ENCODE measurements around the gene RPS6KA1. TPM values are rescaled to one million over a fixed set of nuclear protein-coding genes. Genes with fewer than 3 reads are reported as not detected.

RPS6KA1 gene
- total RNA-seq, 4 donors from 2014 or later: 5.3 to 85.5 (median 13.9) TPM

DNA sequence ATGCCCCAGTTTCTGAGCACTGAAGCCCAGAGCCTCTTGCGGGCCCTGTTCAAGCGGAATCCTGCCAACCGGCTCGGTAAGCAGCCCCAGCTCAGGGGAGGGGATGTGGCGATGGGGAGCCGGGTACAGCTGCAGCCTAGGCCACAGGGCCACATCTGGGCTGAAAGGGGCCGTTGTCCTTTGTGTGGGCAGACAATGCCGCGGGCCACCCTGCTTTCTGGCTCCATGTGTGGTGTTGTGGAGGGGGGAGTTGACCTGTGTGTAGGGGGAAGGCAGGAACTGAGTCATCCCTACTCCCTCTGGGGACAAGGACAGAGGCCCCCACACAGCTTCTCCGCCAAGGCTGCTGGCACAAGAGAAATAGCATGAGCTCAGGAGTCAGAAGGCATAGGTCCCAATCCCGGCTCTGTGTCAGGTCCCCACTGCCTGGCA is 26.0 kb downstream of the RPS6KA1 start:
- TF ChIP-seq, protein P1, sequence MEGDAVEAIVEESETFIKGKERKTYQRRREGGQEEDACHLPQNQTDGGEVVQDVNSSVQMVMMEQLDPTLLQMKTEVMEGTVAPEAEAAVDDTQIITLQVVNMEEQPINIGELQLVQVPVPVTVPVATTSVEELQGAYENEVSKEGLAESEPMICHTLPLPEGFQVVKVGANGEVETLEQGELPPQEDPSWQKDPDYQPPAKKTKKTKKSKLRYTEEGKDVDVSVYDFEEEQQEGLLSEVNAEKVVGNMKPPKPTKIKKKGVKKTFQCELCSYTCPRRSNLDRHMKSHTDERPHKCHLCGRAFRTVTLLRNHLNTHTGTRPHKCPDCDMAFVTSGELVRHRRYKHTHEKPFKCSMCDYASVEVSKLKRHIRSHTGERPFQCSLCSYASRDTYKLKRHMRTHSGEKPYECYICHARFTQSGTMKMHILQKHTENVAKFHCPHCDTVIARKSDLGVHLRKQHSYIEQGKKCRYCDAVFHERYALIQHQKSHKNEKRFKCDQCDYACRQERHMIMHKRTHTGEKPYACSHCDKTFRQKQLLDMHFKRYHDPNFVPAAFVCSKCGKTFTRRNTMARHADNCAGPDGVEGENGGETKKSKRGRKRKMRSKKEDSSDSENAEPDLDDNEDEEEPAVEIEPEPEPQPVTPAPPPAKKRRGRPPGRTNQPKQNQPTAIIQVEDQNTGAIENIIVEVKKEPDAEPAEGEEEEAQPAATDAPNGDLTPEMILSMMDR (IDR thresholded peaks at IDR 0.05; ENCODE audit: low read depth): no peak

- TF ChIP-seq, protein P1 (IDR thresholded peaks at IDR 0.05; ENCODE audit: low read depth): no peak
Measured at GRCh38 chr1:26556111-26556510, 26.6 kb downstream of the RPS6KA1 start.

DNA sequence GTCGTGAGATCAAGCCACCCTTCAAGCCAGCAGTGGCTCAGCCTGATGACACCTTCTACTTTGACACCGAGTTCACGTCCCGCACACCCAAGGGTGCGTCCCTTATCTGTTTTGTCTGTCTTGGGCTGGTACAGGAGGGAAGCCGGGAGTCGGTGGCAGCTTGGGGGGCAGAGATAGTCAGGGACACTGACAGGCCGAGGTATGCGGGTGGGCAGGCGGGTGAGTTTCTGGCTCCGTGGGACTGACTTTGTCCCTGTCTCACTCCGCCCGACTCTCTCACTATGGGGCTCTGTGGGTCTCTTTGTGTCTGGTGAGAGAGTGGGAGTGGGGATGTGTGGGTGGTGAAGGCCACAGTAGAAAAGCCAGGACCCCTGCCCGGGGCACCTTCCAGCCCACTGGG is 27.4 kb downstream of the RPS6KA1 start:
- TF ChIP-seq, protein P1 (IDR thresholded peaks at IDR 0.05; ENCODE audit: low read depth): no peak

DNA sequence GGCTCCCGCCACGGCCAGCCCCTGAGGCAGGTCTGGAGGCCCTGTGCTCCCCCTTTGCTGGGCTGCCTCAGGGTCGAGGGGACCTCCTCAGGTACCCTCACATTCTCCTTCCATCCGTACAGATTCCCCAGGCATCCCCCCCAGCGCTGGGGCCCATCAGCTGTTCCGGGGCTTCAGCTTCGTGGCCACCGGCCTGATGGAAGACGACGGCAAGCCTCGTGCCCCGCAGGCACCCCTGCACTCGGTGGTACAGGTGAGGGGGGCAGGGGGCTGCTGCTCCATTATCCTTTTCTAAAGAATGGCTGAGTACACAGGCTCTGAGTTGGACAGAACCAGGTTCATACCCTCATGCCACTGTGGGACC is 29.1 kb downstream of the RPS6KA1 start:
- TF ChIP-seq, protein P1 (IDR thresholded peaks at IDR 0.05; ENCODE audit: low read depth): no peak

- TF ChIP-seq, protein P1 (IDR thresholded peaks at IDR 0.05; ENCODE audit: low read depth): no peak
Measured at GRCh38 chr1:26560403-26560780, 30.8 kb downstream of the RPS6KA1 start.

GRCh38 chr1:26570287-26570686 is 40.7 kb downstream of the RPS6KA1 start:
- TF ChIP-seq, protein P1 (IDR thresholded peaks at IDR 0.05; ENCODE audit: low read depth): no peak

DNA sequence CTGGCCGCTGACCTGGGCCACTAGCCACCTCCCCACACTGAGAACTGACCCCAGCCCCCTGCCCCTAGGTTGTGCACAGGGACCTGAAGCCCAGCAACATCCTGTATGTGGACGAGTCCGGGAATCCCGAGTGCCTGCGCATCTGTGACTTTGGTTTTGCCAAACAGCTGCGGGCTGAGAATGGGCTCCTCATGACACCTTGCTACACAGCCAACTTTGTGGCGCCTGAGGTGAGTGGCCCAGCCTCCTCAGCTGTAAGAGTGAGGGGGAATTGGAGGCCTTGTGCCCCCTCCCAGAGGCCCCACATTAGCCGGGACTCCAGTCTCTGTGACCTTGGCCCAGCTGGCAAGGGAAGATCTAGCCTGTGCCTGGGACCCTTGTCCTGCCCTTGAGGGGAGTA is 41.8 kb downstream of the RPS6KA1 start:
- TF ChIP-seq, protein P1 (IDR thresholded peaks at IDR 0.05; ENCODE audit: low read depth): no peak
